Heart right ventricle (tissue), 16 donors: ENCODE measurements around the gene KIF18B. TPM values are rescaled to one million over a fixed set of nuclear protein-coding genes. Genes with fewer than 3 reads are reported as not detected.

ENCODE experiments used
- ATAC-seq, 8 donors: fragments of 200-7000 bp; cut with Tn5 transposase; one replicate each; pipeline ENCODE4 v1.9.1; 2020; ENCODE audit warnings: mild to moderate bottlenecking in 8 of 8, moderate library complexity in 8 of 8, moderate number of reproducible peaks in 1 of 8
- DNase-seq, 2 donors: peaks; one replicate each; pipeline ENCODE4 v3.0.0-alpha.2; 2020
- H3K27ac ChIP-seq, 10 donors: fragments of 200-600 bp; sonication (generic) in 2 of 10; one replicate each; pipeline versions ENCODE4 v1.5.0 to v1.8.0; 2020 to 2022; ENCODE audit warnings: mild to moderate bottlenecking in 3 of 10
- H3K27me3 ChIP-seq, 7 donors: fragments of 200-600 bp; one replicate each; pipeline ENCODE4 v1.8.0; 2021 to 2022; ENCODE audit warnings: mild to moderate bottlenecking in 2 of 7
- H3K36me3 ChIP-seq, 9 donors: fragments of 200-600 bp; sonication (generic) in 1 of 9; one replicate each; pipeline versions ENCODE4 v1.5.0 to v1.8.0; 2020 to 2022; ENCODE audit warnings: mild to moderate bottlenecking in 2 of 9
- H3K4me1 ChIP-seq, 9 donors: fragments of 200-600 bp; sonication (generic) in 1 of 9; one replicate each; pipeline versions ENCODE4 v1.5.0 to v1.8.0; 2020 to 2022; ENCODE audit warnings: mild to moderate bottlenecking in 4 of 9
- H3K4me3 ChIP-seq, 10 donors: fragments of 200-600 bp; sonication (generic) in 2 of 10; one replicate each; pipeline versions ENCODE4 v1.5.0 to v1.8.0; 2020 to 2022; ENCODE audit warnings: mild to moderate bottlenecking in 7 of 10, moderate library complexity in 2 of 10
- H3K9me3 ChIP-seq, 11 donors: fragments of 200-600 bp in 10 of 11; sonication (generic) in 2 of 11; one replicate each; pipeline versions ENCODE4 v1.5.0 to v1.8.0; 2013 to 2022; ENCODE audit warnings: mild to moderate bottlenecking in 2 of 11, control low read depth in 1 of 11, moderate library complexity in 1 of 11
- CTCF ChIP-seq, 9 donors: fragments of 200-600 bp; sonication (generic) in 2 of 9; IDR thresholded peaks; one replicate each; pipeline versions ENCODE4 v1.5.0 to v1.8.0; 2021 to 2022; ENCODE audit warnings: antibody characterized with exemption in 9 of 9, mild to moderate bottlenecking in 5 of 9, moderate library complexity in 1 of 9
- WGBS, 2 donors: extraction: QIAGEN DNeasy Blood & Tissue Kit; methylation state at CpG; one replicate each; pipeline ENCODE4 v1.1.7; 2013; ENCODE audit warnings: inconsistent platforms in 1 of 2; 5-methylcytosine and 5-hydroxymethylcytosine counted together
- intact Hi-C, 10 donors: fragments of 100-400 bp; cut with DNase I; formaldehyde crosslinking; loops; one replicate each; pipeline versions ENCODE4 v1.11.1 to v1.14.2; 2022
- polyA plus RNA-seq, 2 donors: library from polyadenylated mRNA; stranded (reverse); fragments of 200-250 nt; gene quantifications; one replicate each; pipeline ENCODE4 v1.2.3, GENCODE V29; 2013
- total RNA-seq, 10 donors: library from RNA; stranded (reverse); fragmentation: NEBNext Ultra II Directional in 3 of 10; extraction: Animal tissue kit (Norgen Biotek cat#: 25700) in 3 of 10; gene quantifications; one replicate each; pipeline versions ENCODE4 v1.2.1 to v1.2.4, GENCODE V29; 2021 to 2023
- donor health status: Arrhythmogenic right ventricular cardiomyopathy.
- donor health status: ischemic (EF 13 %, LVEDD 7.1; RV severe dilation, severe dysfunction).
- donor health status: healthy with polysubstance abuse.
- donor health status: DM: no; HTN: yes; CAD: no.
- donor health status: DM: no; HTN: no; CAD: no.
- donor health status: ischemic (EF 25% LVEDD 6.9; RV normal size, moderate dysfunction).
- donor health status: ischemic (EF 25% LVEDD 5.7; RV mildly dilated, moderate dysfunction).
- donor health status: healthy.
- donor health status: DM: yes; HTN: yes; CAD: no.
- donor health status: Ischemic cardiomyopathy.
- donor health status: ischemic (EF 35%, LVEDD 5.7; RV mildly dilated, moderate dysfunction).
- donor health status: nonischemic (EF 11% LVEDD 7.7; RV severe dilation, severe dysfunction).
- donor health status: DM: yes; HTN: yes; CAD: no.
- donor health status: PGD.
- donor health status: ischemic (EF 29% LVEDD 5.4; RV normal size, mild dysfunction).
- donor health status: nonischemic (EF 23%, LVEDD 6.1; RV moderate dilation, normal function).

The KIF18B gene
- total and polyA plus RNA-seq, 12 donors: 0.04 to 4.3 (median 0.20) TPM; not detected in 1

DNA sequence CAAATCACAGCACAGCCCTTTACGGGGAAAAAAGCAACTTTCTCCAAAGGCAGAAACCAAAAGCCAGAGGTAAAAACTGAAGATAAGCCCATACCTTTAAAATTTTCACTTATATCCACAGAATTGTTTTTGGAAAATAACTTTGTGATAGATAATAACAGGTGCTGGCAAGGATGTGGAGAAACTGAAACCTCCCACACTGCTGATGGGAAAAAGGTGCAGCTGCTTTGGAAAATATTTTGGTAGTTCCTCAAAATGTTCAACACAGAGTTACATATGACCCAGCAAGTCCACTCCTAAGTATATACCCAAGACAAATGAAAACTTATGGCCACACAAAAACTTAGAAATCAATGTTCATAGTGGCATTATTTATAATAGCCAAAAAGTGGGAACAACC, 60.6 kb downstream of the KIF18B start:
- no peak for ATAC-seq
- 93 to 94% methylated on average over 1 of the region's 1 CpG for WGBS, 2 donors
- no peaks in the 10 kb centered on the region for H3K9me3 ChIP-seq
- DNase-seq: no peak
- H3K4me3 ChIP-seq: no peak overlapping the region
- no peaks in the 10 kb centered on the region for H3K27me3 ChIP-seq
- intact Hi-C loops: no loop called here
- no peak overlapping the region for H3K27ac ChIP-seq
- TF ChIP-seq CTCF (IDR thresholded peaks at IDR 0.05): no peak
- peaks cover 0 to 91% (median 50%) of the 10 kb centered on the region in 9 donors for H3K36me3 ChIP-seq
- H3K4me1 ChIP-seq: peaks cover 0 to 33% (median 8%) of the 10 kb centered on the region in 9 donors

DNA sequence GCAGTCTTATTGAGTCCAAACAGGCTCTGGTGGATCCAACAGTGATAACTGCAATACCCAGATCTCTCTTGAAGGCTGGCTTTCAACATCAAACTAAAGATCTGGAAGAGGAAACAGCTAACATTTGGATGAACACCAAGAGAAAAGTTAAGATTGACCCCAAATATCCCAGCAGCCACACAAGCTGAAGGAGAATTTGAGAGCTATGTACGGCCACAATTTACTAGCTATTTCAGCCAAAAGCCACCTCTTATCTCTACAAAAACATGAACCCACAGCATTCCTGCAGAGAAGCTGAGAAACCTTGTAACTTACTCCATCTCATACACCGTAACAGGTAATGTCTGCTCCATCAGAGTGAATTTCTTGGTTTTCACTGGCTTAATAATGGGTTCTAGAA, 62.6 kb downstream of the KIF18B start:
- WGBS, 2 donors: 90 to 97% methylated on average over 2 of the region's 2 CpGs
- Histone ChIP-seq H3K4me3 (no peak overlapping the region), H3K27me3 (no peaks in the 10 kb centered on the region), H3K27ac (no peak overlapping the region), H3K4me1 (peaks cover 0 to 28% (median 7%) of the 10 kb centered on the region in 9 donors), H3K36me3 (peaks cover 0 to 94% (median 57%) of the 10 kb centered on the region in 9 donors), H3K9me3 (no peaks in the 10 kb centered on the region)
- no peak for ATAC-seq
- DNase-seq: no peak
- no peak for TF ChIP-seq CTCF (IDR thresholded peaks at IDR 0.05)
- intact Hi-C loops: no loop called here

DNA sequence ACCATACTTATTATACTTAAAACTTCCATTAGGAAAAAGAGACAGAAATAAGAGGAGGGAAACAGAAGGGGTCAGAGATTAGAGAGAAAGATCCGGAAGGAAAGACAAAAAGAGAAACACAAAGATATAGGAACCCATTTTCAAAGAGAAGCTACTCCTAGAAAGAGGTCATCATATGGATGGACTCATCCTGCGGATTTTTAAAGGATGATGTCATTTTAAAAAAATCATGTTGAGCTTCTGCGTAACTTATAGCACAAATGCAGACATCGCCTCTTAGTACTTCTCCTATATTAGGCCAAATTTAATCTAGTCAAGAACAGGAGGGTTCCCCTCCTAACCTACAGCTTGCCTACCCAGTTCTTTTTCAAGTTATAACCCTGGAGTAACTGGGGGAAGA, 66.4 kb downstream of the KIF18B start:
- no peak overlapping the region for H3K27ac ChIP-seq
- H3K36me3 ChIP-seq: peaks cover 0 to 100% (median 81%) of the 10 kb centered on the region in 9 donors
- ATAC-seq (no peak), DNase-seq (no peak)
- TF ChIP-seq CTCF (IDR thresholded peaks at IDR 0.05): no peak
- no peak overlapping the region for H3K4me3 ChIP-seq
- no peaks in the 10 kb centered on the region for H3K27me3 ChIP-seq
- 82 to 85% methylated on average over 4 of the region's 4 CpGs for WGBS, 2 donors
- intact Hi-C loops: no loop called here
- H3K4me1 ChIP-seq: no peaks in the 10 kb centered on the region
- no peaks in the 10 kb centered on the region for H3K9me3 ChIP-seq

- whole genome bisulfite sequencing, 2 donors: 92 to 93% methylated on average over 2 of the region's 2 CpGs
- Histone ChIP-seq H3K9me3 (no peaks in the 10 kb centered on the region), H3K27ac (no peak overlapping the region), H3K27me3 (no peaks in the 10 kb centered on the region), H3K4me3 (no peak overlapping the region), H3K36me3 (peaks cover 0 to 100% (median 76%) of the 10 kb centered on the region in 9 donors), H3K4me1 (no peaks in the 10 kb centered on the region)
- no peak for TF ChIP-seq CTCF (IDR thresholded peaks at IDR 0.05)
- intact Hi-C loops: no loop called here
- ATAC-seq (no peak), DNase-seq (no peak)
These were observed 67.5 kb downstream of the KIF18B start for GRCh38 chr17:44880062-44880461.
